Duodenal mucosa (tissue), 2 donors: ENCODE data around the gene GHRL.

Source experiments
- H3K27ac ChIP-seq: one replicate; pipeline ENCODE4 v1.7.0; 2013; ENCODE audit warnings: low read depth, low read length
- H3K27me3 ChIP-seq, 2 donors: one replicate each; pipeline ENCODE4 v1.7.0; 2013; ENCODE audit warnings: low read length in 2 of 2, control low read depth in 1 of 2; ENCODE audit not compliant: insufficient read depth in 2 of 2, control insufficient read depth in 1 of 2
- H3K36me3 ChIP-seq, 2 donors: one replicate each; pipeline ENCODE4 v1.7.0; 2013; ENCODE audit warnings: low read length in 2 of 2, control low read depth in 1 of 2; ENCODE audit not compliant: insufficient read depth in 2 of 2, control insufficient read depth in 1 of 2
- H3K4me1 ChIP-seq, 2 donors: one replicate each; pipeline ENCODE4 v1.7.0; 2013; ENCODE audit warnings: low read length in 2 of 2, control low read depth in 1 of 2; ENCODE audit not compliant: insufficient read depth in 2 of 2, control insufficient read depth in 1 of 2
- H3K4me3 ChIP-seq, 2 donors: one replicate each; pipeline ENCODE4 v1.7.0; 2013; ENCODE audit warnings: low read length in 2 of 2, low read depth in 1 of 2
- H3K9ac ChIP-seq, 2 donors: one replicate each; pipeline ENCODE4 v1.7.0; 2013; ENCODE audit warnings: low read length in 2 of 2, low read depth in 1 of 2
- H3K9me3 ChIP-seq, 2 donors: one replicate each; pipeline ENCODE4 v1.7.0; 2013; ENCODE audit warnings: low read length in 2 of 2, control low read depth in 1 of 2; ENCODE audit not compliant: control insufficient read depth in 1 of 2

Gene GHRL

GRCh38 chr3:10335871-10336622, 43.3 kb upstream of the GHRL start:
- Histone ChIP-seq H3K4me1 (peaks cover 0 to 4% of the 10 kb centered on the region in 2 donors), H3K9ac (no peak overlapping the region), H3K4me3 (no peak overlapping the region), H3K27ac (no peak overlapping the region), H3K9me3 (no peaks in the 10 kb centered on the region), H3K27me3 (no peaks in the 10 kb centered on the region), H3K36me3 (no peaks in the 10 kb centered on the region)

GRCh38 chr3:10335190-10335738, 42.5 kb upstream of the GHRL start:
- H3K9ac ChIP-seq = no peak overlapping the region
- H3K4me3 ChIP-seq = no peak overlapping the region
- H3K27me3 ChIP-seq = peaks cover under 1 to 1% of the 10 kb centered on the region in 2 donors
- H3K36me3 ChIP-seq = no peaks in the 10 kb centered on the region
- no peak overlapping the region for H3K27ac ChIP-seq
- peaks cover 0 to 4% of the 10 kb centered on the region in 2 donors for H3K4me1 ChIP-seq
- no peaks in the 10 kb centered on the region for H3K9me3 ChIP-seq

GRCh38 chr3:10334459-10334858, 41.7 kb upstream of the GHRL start:
- Histone ChIP-seq H3K9me3 (no peaks in the 10 kb centered on the region), H3K4me1 (peaks cover 0 to 4% of the 10 kb centered on the region in 2 donors), H3K27ac (no peak overlapping the region), H3K36me3 (no peaks in the 10 kb centered on the region), H3K27me3 (peaks cover 5 to 7% of the 10 kb centered on the region in 2 donors), H3K4me3 (no peak overlapping the region), H3K9ac (no peak overlapping the region)

- H3K36me3 ChIP-seq = no peaks in the 10 kb centered on the region
- H3K9ac ChIP-seq = no peak overlapping the region
- H3K27me3 ChIP-seq = peaks cover 5 to 7% of the 10 kb centered on the region in 2 donors
- H3K9me3 ChIP-seq = no peaks in the 10 kb centered on the region
- H3K4me3 ChIP-seq = no peak overlapping the region
- no peak overlapping the region for H3K27ac ChIP-seq
- H3K4me1 ChIP-seq = peaks cover 0 to 4% of the 10 kb centered on the region in 2 donors
Observed at GRCh38 chr3:10334042-10334441, 41.3 kb upstream of the GHRL start.

GRCh38 chr3:10333349-10333650, 40.6 kb upstream of the GHRL start:
- Histone ChIP-seq H3K9ac (no peak overlapping the region), H3K27ac (no peak overlapping the region), H3K4me3 (no peak overlapping the region), H3K9me3 (no peaks in the 10 kb centered on the region), H3K36me3 (no peaks in the 10 kb centered on the region), H3K4me1 (peaks cover 0 to 4% of the 10 kb centered on the region in 2 donors), H3K27me3 (peaks cover 5 to 7% of the 10 kb centered on the region in 2 donors)

GRCh38 chr3:10332481-10333348, 40.0 kb upstream of the GHRL start:
- Histone ChIP-seq H3K4me1 (peaks cover 0 to 4% of the 10 kb centered on the region in 2 donors), H3K27me3 (peaks cover 6 to 7% of the 10 kb centered on the region in 2 donors)

GRCh38 chr3:10331320-10331719, 38.6 kb upstream of the GHRL start:
- Histone ChIP-seq H3K9me3 (no peaks in the 10 kb centered on the region), H3K4me3 (no peak overlapping the region), H3K27me3 (peaks cover 7 to 14% of the 10 kb centered on the region in 2 donors), H3K27ac (no peak overlapping the region), H3K9ac (no peak overlapping the region), H3K4me1 (no peaks in the 10 kb centered on the region), H3K36me3 (no peaks in the 10 kb centered on the region)

More at GRCh38 chr3:10332481-10333348, 40.0 kb upstream of the GHRL start:
- Histone ChIP-seq H3K9me3 (no peaks in the 10 kb centered on the region), H3K4me3 (no peak overlapping the region), H3K36me3 (no peaks in the 10 kb centered on the region), H3K9ac (no peak overlapping the region), H3K27ac (no peak overlapping the region)

- Histone ChIP-seq H3K9ac (no peak overlapping the region), H3K27me3 (peaks cover 7 to 17% of the 10 kb centered on the region in 2 donors), H3K9me3 (no peaks in the 10 kb centered on the region), H3K36me3 (no peaks in the 10 kb centered on the region), H3K4me1 (no peaks in the 10 kb centered on the region), H3K4me3 (no peak overlapping the region), H3K27ac (no peak overlapping the region)
Observed at GRCh38 chr3:10330319-10330718, 37.6 kb upstream of the GHRL start.

GRCh38 chr3:10329495-10330015, 36.8 kb upstream of the GHRL start:
- H3K4me3 ChIP-seq = no peak overlapping the region
- H3K4me1 ChIP-seq = no peaks in the 10 kb centered on the region
- H3K9me3 ChIP-seq = no peaks in the 10 kb centered on the region
- H3K9ac ChIP-seq = no peak overlapping the region
- H3K27me3 ChIP-seq = peaks cover 7 to 17% of the 10 kb centered on the region in 2 donors
- H3K27ac ChIP-seq = no peak overlapping the region
- H3K36me3 ChIP-seq = no peaks in the 10 kb centered on the region
